ENCODE measurements around the gene CCDC69. TPM values are rescaled to one million over a fixed set of nuclear protein-coding genes. Genes with fewer than 3 reads are reported as not detected.

CCDC69 gene
- total RNA-seq, 2 donors from 2014 or later, result 59.6 to 98.5 TPM

GRCh38 chr5:151224372-151224771 is 480 bp upstream of the CCDC69 start:
- Mint-ChIP-seq H3K36me3 (peaks cover 10% of the 10 kb centered on the region), H3K27ac (peak overlapping the region; percentile 94 to 98), H3K9me3 (no peaks in the 10 kb centered on the region), H3K27me3 (peaks cover 0 to 3% of the 10 kb centered on the region in 2 donors), H3K4me3 (peak overlapping the region; percentile 87), H3K4me1 (ENCODE audit: low read depth in 2 of 2) (peaks cover 41 to 48% of the 10 kb centered on the region in 2 donors)
- ATAC-seq (no peak), DNase-seq (ENCODE audit: low spot score) (no peak)

DNA sequence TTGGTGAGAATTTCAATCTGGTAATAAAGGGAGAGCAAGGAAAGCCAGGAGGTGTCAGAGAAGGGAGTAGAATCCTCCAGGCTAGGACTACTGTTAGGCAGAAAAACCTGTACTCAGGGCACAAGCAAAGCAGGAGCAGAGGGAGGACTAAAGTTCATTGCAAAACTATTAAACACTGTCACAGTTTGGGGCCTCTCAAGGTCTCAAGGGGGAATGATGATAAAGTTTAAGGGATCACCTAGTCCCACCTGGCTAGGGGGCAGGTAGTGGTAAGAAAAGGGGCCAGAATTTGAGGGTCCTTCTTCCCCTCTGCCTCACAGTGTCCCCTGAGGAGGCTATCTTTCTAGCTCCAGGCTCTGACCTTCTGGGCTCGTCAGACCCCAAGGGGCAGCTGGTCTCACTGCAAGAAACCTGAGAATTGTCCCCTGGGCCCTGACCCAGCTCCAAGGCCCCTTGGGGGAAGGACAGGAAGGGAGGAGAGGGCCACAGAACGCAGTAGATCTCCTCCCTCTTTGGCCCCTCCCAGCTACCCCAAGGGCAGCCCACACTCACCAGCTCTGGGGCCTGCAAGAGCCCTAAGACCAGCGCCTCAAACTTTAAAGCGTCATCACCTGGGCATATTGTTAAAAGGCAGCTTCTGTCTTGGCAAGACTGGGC is 974 bp downstream of the CCDC69 start:
- Mint-ChIP-seq H3K27ac (peak overlapping the region; percentile 94 to 98), H3K27me3 (no peaks in the 10 kb centered on the region), H3K4me3 (peak overlapping the region; percentile 87), H3K4me1 (ENCODE audit: low read depth in 2 of 2) (peaks cover 55 to 63% of the 10 kb centered on the region in 2 donors), H3K36me3 (peaks cover 10% of the 10 kb centered on the region), H3K9me3 (no peaks in the 10 kb centered on the region)
- DNase-seq (ENCODE audit: low spot score) (peak; percentile 78), ATAC-seq (peak; percentile 83 to 84)

DNA sequence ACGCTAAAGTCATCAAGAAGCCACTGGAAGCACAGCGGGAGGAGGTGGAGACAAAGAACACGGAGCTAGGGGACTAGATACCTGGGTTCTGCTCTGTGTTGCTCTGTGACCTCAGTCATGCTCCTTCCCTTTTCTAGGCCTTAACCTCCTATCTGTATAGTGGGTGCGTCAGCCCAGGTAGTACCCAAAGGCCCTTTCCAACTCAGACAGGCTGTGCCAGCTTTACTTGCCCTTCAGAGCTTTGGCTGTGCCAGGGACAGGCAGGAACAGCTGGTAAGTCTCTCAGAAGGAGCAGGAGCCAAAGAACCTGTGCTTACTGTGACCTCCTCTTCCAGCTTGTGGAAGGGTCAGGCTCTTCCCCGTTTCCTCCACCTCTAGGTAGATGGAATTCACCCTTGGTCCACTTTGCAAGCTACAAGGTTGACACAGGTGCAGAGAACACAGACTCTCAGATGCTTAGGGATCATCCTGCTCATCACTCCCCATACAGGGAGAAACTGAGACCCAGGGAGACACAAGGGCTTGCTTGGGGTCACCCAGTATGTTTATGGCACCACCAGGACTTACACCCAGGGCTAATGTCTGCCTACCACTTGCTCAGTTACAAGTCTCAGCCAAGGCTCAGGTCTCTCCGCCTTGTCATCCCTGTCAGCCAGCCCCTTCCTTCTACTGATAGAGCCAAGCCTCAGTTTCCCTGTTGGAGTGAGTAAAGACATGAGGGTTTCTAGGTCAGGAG is 1.7 kb downstream of the CCDC69 start:
- Mint-ChIP-seq H3K36me3 (peaks cover 10% of the 10 kb centered on the region), H3K9me3 (no peaks in the 10 kb centered on the region), H3K27ac (peak overlapping the region; percentile 94 to 98), H3K4me3 (peak overlapping the region; percentile 87), H3K4me1 (ENCODE audit: low read depth in 2 of 2) (peaks cover 62 to 69% of the 10 kb centered on the region in 2 donors), H3K27me3 (no peaks in the 10 kb centered on the region)
- ATAC-seq (no peak), DNase-seq (ENCODE audit: low spot score) (no peak)

GRCh38 chr5:151221574-151221973 is 2.3 kb downstream of the CCDC69 start:
- Mint-ChIP-seq H3K4me3 (peak overlapping the region; percentile 87), H3K27me3 (no peaks in the 10 kb centered on the region), H3K27ac (peak overlapping the region; percentile 94 to 98), H3K36me3 (peaks cover 10% of the 10 kb centered on the region), H3K4me1 (ENCODE audit: low read depth in 2 of 2) (peaks cover 66 to 73% of the 10 kb centered on the region in 2 donors), H3K9me3 (no peaks in the 10 kb centered on the region)
- ATAC-seq, result peak in 1 of 2 donors; percentile 61
- DNase-seq (ENCODE audit: low spot score), result no peak

DNA sequence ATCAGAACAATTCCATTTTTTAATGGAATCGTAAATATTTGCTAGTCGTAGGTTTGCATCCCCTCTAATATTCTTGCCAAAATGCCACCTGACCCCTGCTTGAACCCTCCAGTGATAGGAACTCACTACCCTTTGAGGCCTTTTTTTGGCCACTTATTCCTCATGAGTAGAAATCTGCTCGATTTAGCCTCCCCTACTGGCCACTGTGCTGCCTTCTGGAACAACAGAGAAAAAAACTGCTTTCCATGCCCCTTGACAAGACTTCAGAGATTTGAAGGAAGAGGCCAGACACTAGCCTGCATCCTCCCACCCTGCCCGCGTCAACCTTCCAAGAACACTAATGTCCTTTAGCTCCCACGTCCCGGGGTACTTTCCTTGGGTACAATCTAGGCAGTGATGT is 4.1 kb downstream of the CCDC69 start:
- Mint-ChIP-seq H3K27me3 (no peaks in the 10 kb centered on the region), H3K27ac (peak overlapping the region; percentile 94 to 98), H3K9me3 (no peaks in the 10 kb centered on the region), H3K4me1 (ENCODE audit: low read depth in 2 of 2) (peaks cover 72 to 78% of the 10 kb centered on the region in 2 donors), H3K36me3 (peaks cover 10% of the 10 kb centered on the region), H3K4me3 (peak overlapping the region; percentile 54)
- ATAC-seq (no peak), DNase-seq (ENCODE audit: low spot score) (no peak)

DNA sequence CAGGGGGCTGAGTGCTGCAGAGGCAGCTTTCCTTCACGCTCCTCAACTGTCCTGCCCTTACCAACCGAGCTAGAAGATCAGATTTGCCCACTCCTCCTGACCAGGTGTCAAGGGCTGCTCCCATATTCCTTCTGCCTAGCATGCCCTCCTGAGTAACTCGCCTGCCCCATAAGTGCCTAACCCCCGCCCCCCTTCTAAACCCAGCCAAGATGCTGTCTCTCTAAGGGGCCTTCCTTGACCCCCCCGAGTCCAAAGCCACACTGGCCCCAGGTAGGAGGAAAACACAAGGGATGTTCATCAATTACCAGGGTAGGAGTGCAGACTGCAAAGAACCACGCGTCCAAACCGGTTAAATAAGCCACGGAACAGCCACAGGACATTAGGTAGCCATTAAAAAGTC is 4.8 kb downstream of the CCDC69 start:
- Mint-ChIP-seq H3K4me3 (no peak overlapping the region), H3K4me1 (ENCODE audit: low read depth in 2 of 2) (peaks cover 74 to 80% of the 10 kb centered on the region in 2 donors), H3K9me3 (no peaks in the 10 kb centered on the region), H3K27me3 (no peaks in the 10 kb centered on the region), H3K36me3 (peaks cover 10% of the 10 kb centered on the region), H3K27ac (peak overlapping the region; percentile 94 to 98)
- ATAC-seq (no peak), DNase-seq (ENCODE audit: low spot score) (no peak)

DNA sequence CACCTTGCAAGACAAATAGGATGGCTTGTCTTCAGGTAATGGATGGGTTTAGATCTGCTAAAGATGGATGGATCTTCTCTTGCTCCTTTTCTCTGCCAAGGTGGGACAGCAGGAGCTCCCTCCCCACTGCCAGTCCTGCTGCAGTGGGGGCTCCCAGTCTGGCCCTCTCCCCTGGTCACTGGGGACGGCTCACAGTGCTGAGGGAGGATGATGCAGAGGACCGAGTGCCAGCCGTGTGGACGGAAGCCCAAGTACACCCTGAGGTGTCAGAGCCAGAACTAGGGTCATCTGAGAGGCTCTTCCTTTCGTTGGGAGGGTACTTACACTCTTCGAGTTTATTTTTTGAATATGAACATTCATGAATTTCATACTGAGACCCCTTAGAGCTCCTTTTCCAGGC is 5.7 kb downstream of the CCDC69 start:
- Mint-ChIP-seq H3K27ac (peak overlapping the region; percentile 94 to 98), H3K9me3 (no peaks in the 10 kb centered on the region), H3K4me3 (peak overlapping the region; percentile 46), H3K27me3 (no peaks in the 10 kb centered on the region), H3K4me1 (ENCODE audit: low read depth in 2 of 2) (peaks cover 77 to 87% of the 10 kb centered on the region in 2 donors), H3K36me3 (peaks cover 10% of the 10 kb centered on the region)
- no peak for DNase-seq (ENCODE audit: low spot score)
- ATAC-seq, result no peak

- H3K27ac Mint-ChIP-seq, result peak overlapping the region; percentile 94 to 98
- peak overlapping the region; percentile 49 for H3K4me3 Mint-ChIP-seq
- no peak for DNase-seq (ENCODE audit: low spot score)
- H3K9me3 Mint-ChIP-seq, result no peaks in the 10 kb centered on the region
- no peaks in the 10 kb centered on the region for H3K27me3 Mint-ChIP-seq
- H3K4me1 Mint-ChIP-seq (ENCODE audit: low read depth in 2 of 2), result peaks cover 75 to 84% of the 10 kb centered on the region in 2 donors
- H3K36me3 Mint-ChIP-seq, result peaks cover 14% of the 10 kb centered on the region
- ATAC-seq, result no peak
These were observed 7.1 kb downstream of the CCDC69 start for GRCh38 chr5:151216781-151217180.

DNA sequence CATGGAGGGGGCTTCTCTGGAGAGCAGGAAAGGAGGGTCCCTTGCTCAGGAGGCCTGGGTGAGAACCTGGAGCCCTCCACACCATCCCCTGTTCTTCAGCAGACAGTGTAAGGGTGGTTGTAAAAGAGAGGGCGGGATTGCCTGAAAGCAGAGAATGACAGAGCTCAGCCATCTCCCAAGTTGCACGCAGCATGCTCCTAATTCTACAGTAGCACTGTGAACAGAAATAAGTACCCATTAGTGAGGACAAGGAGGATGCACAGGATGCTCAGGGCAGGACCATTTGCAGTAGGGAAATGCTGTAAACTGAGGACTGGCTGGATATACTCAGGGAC is 8.4 kb downstream of the CCDC69 start:
- ATAC-seq, result no peak
- H3K27ac Mint-ChIP-seq, result peak overlapping the region; percentile 94 to 98

DNA sequence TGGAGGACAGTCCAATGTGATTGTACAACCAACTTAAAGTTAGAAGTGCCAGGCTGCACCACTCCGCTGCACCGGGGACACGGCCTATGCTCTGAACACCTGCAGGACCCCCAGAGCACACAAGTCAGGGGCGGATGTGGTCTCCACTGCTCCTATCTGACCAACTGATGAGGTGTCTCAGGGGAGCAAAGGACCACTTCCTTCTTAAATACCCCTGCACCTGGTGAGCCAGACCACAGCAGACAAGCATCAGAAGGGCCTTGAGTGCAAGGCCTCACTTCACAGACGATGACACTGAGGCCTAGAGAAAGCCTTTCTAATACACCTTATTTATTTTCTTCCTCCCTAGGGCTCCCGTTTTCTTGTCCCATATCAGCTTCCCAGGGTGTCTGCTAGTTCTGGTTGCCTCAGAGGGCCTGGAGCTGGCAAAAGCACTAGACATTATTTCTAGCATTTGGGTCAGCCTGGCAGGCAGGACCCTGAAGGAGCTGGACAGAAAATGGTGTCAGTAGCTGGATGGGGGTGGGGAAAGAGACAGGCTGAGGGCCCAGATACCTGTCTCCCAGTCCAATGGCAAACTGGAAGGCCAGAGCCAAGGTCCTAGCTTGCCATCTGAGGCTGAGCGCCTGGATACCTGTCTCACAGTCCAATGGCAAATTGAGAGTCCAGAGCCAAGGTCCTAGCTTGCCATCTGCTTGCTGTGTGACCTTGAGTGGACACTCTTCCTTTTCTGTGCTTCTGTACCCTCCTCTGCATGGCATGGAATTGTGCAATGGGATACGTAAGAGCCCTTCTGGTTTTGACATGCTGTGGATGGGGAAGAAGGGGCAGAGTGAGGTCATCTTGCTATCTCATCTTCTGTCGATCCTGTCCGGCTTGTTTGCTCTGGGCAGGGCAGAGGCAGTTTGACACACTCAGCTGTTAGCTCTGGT is 9.0 kb downstream of the CCDC69 start:
- peak; percentile 61 for DNase-seq (ENCODE audit: low spot score)
- Mint-ChIP-seq H3K9me3 (no peaks in the 10 kb centered on the region), H3K27ac (peak overlapping the region; percentile 94 to 98), H3K4me3 (peak overlapping the region; percentile 86), H3K4me1 (ENCODE audit: low read depth in 2 of 2) (peaks cover 64 to 72% of the 10 kb centered on the region in 2 donors), H3K36me3 (peaks cover 5% of the 10 kb centered on the region), H3K27me3 (no peaks in the 10 kb centered on the region)
- ATAC-seq, result peak; percentile 55 to 63

More for the DNA sequence above, 8.4 kb downstream of the CCDC69 start:
- DNase-seq (ENCODE audit: low spot score), result no peak
- H3K27me3 Mint-ChIP-seq, result no peaks in the 10 kb centered on the region
- peak overlapping the region; percentile 86 for H3K4me3 Mint-ChIP-seq
- no peaks in the 10 kb centered on the region for H3K9me3 Mint-ChIP-seq
- H3K4me1 Mint-ChIP-seq (ENCODE audit: low read depth in 2 of 2), result peaks cover 70 to 76% of the 10 kb centered on the region in 2 donors
- H3K36me3 Mint-ChIP-seq, result peaks cover 8% of the 10 kb centered on the region

DNA sequence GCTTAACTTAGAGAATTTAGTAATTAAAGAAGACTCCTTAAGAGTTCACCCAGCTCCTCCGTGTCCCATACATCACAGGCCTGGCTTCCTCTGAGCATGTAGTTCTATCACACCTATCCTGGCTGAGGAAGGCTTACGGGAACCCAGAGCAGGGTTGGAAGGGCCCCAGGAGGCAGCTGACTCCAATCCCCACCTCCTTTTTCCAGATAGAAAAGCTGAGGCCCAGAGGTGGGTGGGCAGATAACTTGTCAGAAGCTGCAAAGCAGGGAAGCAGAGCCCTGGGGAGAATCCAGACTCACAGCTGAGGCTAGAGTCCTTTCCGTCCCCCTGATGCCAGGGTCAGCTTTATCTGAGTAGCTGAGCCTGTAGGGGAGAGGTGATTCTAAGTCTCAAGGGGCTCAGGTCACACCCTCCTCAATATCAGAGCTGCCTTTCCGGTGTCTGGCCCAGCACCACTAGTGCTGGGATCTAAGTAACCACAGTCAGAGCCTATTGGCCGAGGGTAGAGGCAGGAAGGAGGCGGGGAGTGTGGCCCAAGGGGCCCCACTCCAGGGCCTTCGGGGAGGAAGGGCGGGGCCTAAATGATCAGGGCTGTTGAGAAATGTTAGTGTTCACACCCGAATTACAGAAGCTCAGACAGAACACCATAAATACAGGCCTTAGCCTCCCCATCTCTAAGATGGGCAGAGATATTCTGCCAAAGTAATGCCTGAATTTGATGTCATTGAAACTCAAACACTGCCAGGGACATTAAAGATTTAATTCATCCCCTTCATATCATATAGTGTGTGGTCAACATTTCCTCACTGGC is 9.9 kb downstream of the CCDC69 start:
- Mint-ChIP-seq H3K36me3 (peaks cover 4% of the 10 kb centered on the region), H3K27ac (peak overlapping the region; percentile 94 to 98), H3K9me3 (no peaks in the 10 kb centered on the region), H3K4me1 (ENCODE audit: low read depth in 2 of 2) (peaks cover 63 to 72% of the 10 kb centered on the region in 2 donors), H3K27me3 (no peaks in the 10 kb centered on the region), H3K4me3 (peak overlapping the region; percentile 86)
- DNase-seq (ENCODE audit: low spot score) (peak; percentile 93), ATAC-seq (peak; percentile 96 to 97)

GRCh38 chr5:151212406-151212798 is 11.5 kb downstream of the CCDC69 start:
- no peaks in the 10 kb centered on the region for H3K9me3 Mint-ChIP-seq
- peaks cover 4% of the 10 kb centered on the region for H3K36me3 Mint-ChIP-seq
- H3K4me1 Mint-ChIP-seq (ENCODE audit: low read depth in 2 of 2), result peaks cover 59 to 67% of the 10 kb centered on the region in 2 donors
- peak overlapping the region; percentile 94 to 98 for H3K27ac Mint-ChIP-seq
- ATAC-seq, result no peak
- peak overlapping the region; percentile 95 for H3K4me3 Mint-ChIP-seq
- DNase-seq (ENCODE audit: low spot score), result no peak
- no peaks in the 10 kb centered on the region for H3K27me3 Mint-ChIP-seq

DNA sequence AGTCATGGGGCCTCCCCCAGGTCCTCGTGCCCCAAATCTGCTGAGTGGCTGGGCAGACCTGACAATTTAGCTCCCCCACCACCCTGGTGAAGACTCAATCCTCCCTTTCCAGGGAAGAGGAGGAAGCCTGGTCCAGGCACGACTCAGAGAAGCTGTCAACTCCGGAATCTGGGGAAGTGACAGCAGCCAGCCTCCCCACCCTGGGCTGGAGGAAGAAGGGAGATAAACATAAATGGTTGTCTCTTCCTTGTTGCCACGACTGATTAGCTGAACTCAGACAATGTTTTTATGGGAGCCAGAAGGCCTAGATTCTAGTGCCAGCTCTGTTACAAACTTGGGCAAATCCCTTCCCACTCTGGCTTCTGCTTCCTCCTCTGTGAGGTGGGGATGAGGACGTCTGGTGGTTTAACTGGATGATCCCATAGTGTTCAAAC is 15.4 kb downstream of the CCDC69 start:
- no peak for DNase-seq (ENCODE audit: low spot score)
- Mint-ChIP-seq H3K9me3 (no peaks in the 10 kb centered on the region), H3K27me3 (no peaks in the 10 kb centered on the region), H3K36me3 (peaks cover 4% of the 10 kb centered on the region), H3K4me3 (peak overlapping the region; percentile 57), H3K27ac (peak overlapping the region; percentile 85 to 97), H3K4me1 (ENCODE audit: low read depth in 2 of 2) (peaks cover 49 to 51% of the 10 kb centered on the region in 2 donors)
- ATAC-seq, result no peak
